GM18858 (cell line): ENCODE measurements around the gene ADAMTS20.

Experiments used
- ATAC-seq: cut with Tn5 transposase; IDR thresholded peaks from one replicate; pipeline ENCODE4 v1.9.1; 2021; ENCODE audit not compliant: unreplicated experiment

Gene ADAMTS20

GRCh38 chr12:43493261-43493797 lies 58.7 kb downstream of the ADAMTS20 start:
- ATAC-seq: no peak

- ATAC-seq: no peak
Observed at GRCh38 chr12:43482311-43483085, 69.5 kb downstream of the ADAMTS20 start.

- no peak for ATAC-seq
Observed at GRCh38 chr12:43480591-43480990, 71.4 kb downstream of the ADAMTS20 start.

GRCh38 chr12:43462741-43463140 lies 89.3 kb downstream of the ADAMTS20 start:
- ATAC-seq: no peak

GRCh38 chr12:43462080-43462479 lies 89.9 kb downstream of the ADAMTS20 start:
- no peak for ATAC-seq

- ATAC-seq: no peak
Observed at GRCh38 chr12:43459285-43459684, 92.7 kb downstream of the ADAMTS20 start.

GRCh38 chr12:43453761-43454160 lies 98.2 kb downstream of the ADAMTS20 start:
- ATAC-seq: no peak

GRCh38 chr12:43444940-43445564 lies 107.0 kb downstream of the ADAMTS20 start:
- ATAC-seq: peak; percentile 78

- ATAC-seq: no peak
Observed at GRCh38 chr12:43436597-43436996, 115.4 kb downstream of the ADAMTS20 start.

- no peak for ATAC-seq
Observed at GRCh38 chr12:43434614-43435013, 117.4 kb downstream of the ADAMTS20 start.

- ATAC-seq: no peak
Observed at GRCh38 chr12:43428088-43428600, 123.9 kb downstream of the ADAMTS20 start.

- ATAC-seq: no peak
Observed at GRCh38 chr12:43425361-43425760, 126.6 kb downstream of the ADAMTS20 start.

- no peak for ATAC-seq
Observed at GRCh38 chr12:43416981-43417380, 135.0 kb downstream of the ADAMTS20 start.

GRCh38 chr12:43407816-43408645 lies 144.0 kb downstream of the ADAMTS20 start:
- ATAC-seq: peak; percentile 79

- ATAC-seq: no peak
Observed at GRCh38 chr12:43406801-43407200, 145.2 kb downstream of the ADAMTS20 start.

- ATAC-seq: no peak
Observed at GRCh38 chr12:43402436-43402835, 149.6 kb downstream of the ADAMTS20 start.

GRCh38 chr12:43401096-43401495 lies 150.9 kb downstream of the ADAMTS20 start:
- no peak for ATAC-seq

- ATAC-seq: no peak
Observed at GRCh38 chr12:43396671-43397070, 155.3 kb downstream of the ADAMTS20 start.

- no peak for ATAC-seq
Observed at GRCh38 chr12:43392116-43392515, 159.9 kb downstream of the ADAMTS20 start.

GRCh38 chr12:43381879-43382278 lies 170.1 kb downstream of the ADAMTS20 start:
- no peak for ATAC-seq

GRCh38 chr12:43378448-43378847 lies 173.6 kb downstream of the ADAMTS20 start:
- ATAC-seq: no peak
